GM18867 (cell line): ENCODE data around the gene UBL7.
"Not testable (repeated sequence)": the region's sequence is repeated elsewhere in the genome, so short reads cannot be mapped to it uniquely, and the experiment has no call there.

ENCODE experiments used
- ATAC-seq: cut with Tn5 transposase; IDR thresholded peaks from one replicate; pipeline ENCODE4 v1.9.1; 2021; ENCODE audit warnings: mild to moderate bottlenecking, moderate library complexity; ENCODE audit not compliant: unreplicated experiment

The UBL7 gene

GRCh38 chr15:74464897-74465296, 3.9 kb upstream of the UBL7 start:
- ATAC-seq = no peak

DNA sequence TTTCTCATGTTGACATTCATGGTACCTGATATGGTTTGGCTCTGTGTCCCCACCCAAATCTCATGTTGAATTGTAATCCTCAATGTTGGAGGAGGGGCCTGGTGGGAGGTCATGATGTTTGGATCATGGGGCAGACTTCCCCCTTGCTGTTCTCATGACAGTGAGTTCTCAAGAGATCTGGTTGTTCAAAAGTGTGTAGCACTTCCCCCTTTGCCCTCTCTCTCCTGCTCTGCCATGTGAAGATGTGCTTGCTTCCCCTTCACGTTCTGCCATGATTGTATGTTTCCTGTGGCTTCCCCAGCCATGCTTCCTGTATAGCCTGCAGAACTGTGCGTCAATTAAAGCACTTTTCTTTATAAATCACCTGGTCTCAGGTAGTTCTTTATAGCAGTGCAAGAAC, 3.3 kb upstream of the UBL7 start:
- ATAC-seq = no peak

DNA sequence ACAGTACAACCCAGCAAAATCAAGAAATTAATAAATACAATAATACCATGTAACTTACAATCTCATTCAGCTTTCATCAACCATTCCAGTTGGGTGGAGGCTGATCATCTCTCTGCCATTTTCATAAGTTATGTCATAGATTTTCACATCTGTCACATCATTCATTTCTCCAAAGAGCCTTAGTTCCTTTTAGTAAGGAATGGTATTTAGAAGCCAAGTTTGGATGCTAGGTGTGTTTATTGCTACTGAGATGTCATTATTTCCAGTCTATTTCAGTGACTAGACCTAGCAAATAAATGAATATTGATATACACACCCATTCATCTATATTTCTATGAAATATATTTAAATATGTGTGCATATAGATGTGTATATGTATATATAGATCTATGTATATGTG, 2.7 kb upstream of the UBL7 start:
- ATAC-seq = no peak

DNA sequence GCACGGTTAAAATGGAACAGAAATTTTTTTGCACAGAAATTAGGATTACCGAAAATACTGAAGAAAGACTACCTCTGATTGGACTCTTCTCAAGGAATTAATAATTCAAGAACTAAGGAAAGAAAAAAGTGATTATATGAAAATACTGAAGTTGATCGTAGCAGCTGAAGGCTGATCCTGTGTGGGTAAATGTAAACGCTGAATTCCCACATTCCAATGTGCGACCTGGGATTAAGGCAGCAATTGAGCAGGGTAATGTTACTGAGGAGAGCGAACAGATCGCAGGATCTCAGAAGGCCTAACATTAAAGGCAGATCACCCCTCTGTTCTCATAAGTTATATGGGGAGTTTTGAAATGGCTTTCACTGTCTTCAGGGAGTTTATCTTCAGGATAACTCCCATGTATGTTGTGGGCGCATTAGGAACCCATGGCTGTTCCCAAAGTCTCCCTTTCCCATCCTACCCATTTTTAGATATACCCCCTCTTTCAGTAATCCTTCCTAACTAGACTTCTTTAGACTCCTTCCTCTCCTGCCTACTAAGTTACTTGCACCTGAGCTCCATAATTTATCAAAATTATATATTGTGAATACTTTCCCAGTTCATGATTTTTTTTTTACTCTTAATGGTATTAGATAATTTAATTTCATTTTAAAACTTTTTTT, 1.0 kb upstream of the UBL7 start:
- no peak for ATAC-seq

GRCh38 chr15:74460298-74460697, 662 bp downstream of the UBL7 start:
- no peak for ATAC-seq

GRCh38 chr15:74459798-74460197, 1.2 kb downstream of the UBL7 start:
- ATAC-seq = not testable (repeated sequence)

- ATAC-seq = no peak
Measured at GRCh38 chr15:74458473-74458872, 2.5 kb downstream of the UBL7 start.

DNA sequence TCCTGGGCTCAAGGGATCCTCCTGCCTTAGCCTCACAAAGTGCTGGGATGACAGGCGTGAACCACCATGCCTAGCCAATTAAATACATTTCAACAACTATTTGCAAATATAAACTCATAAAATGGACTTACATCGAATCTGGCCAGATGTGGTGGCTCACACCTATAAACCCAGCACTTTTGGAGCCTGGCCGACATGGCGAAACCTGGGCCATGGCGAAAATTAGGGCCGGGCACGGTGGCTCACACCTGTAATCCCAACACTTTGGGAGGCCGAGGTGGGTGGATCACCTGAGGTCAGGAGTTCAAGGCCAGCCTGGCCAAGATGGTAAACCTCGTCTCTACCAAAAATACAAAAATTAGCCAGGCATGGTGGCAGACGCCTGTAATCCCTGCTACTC, 3.9 kb downstream of the UBL7 start:
- ATAC-seq = not testable (repeated sequence)

DNA sequence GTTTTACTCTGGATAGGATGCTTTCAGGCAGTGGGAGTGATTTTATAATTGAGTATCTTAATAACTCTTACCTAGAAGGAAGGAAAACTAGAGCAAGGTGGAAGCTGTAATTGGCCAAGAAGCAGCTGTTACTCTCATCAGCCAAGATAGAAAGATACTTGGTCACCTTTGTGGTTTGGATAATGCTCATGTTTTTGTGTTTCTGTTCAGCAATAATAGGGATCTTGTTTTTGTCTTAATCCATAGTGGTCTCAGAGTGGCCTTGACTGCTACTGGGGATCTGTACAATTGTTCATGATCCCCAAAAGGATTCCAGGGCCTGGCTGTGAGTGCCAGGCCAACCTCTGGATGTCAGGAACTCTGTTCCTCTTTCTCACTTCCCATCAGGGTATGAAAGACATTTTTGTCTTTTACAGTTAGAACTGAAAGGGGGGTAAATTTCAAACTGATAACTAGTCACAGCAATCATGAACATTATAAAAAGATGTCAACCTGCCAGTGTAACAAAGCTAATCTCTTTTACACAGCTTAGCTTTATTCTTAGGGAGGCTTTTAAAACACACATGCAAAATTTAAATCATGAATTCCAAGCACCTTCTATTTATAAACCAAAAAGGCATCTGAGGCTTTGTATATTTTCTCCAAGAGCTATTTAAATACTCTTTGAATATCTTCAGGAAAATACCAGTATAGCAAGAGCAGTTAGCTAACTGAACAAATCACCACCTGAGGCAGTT, 6.0 kb downstream of the UBL7 start:
- no peak for ATAC-seq

- no peak for ATAC-seq
Measured at GRCh38 chr15:74453925-74454763, 6.8 kb downstream of the UBL7 start.

- no peak for ATAC-seq
Measured at GRCh38 chr15:74451861-74452835, 8.8 kb downstream of the UBL7 start.

- no peak for ATAC-seq
Measured at GRCh38 chr15:74451322-74451721, 9.6 kb downstream of the UBL7 start.

DNA sequence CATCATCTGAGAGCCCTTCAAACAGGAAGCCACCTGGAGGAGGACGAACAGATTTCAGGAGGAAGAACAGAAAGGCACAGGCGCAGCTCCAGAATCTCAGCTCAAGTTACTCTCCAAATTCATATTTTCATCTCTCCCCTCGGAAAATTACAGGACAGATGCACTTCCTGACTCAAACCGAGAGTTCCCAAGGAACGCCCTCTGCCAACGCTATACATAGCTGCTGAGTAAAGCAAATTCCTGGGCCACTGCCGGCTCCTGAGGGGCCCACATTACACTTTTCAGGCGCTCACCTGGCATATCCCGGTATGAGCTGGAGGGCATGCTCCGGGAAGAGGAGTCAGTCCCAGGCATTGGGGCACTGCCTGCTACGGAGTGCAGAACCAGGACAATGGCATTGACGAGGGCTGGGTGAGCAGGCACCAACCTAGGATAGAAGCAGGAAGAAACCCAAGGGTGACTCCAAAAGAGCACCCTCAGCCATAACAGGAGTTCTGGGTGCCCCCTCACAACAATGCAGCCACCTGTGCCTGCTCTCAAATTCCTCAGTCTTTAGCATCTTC, 11.2 kb downstream of the UBL7 start:
- no peak for ATAC-seq

GRCh38 chr15:74449095-74449494, 11.9 kb downstream of the UBL7 start:
- ATAC-seq = no peak

GRCh38 chr15:74445816-74446763, 14.9 kb downstream of the UBL7 start:
- ATAC-seq = no peak

GRCh38 chr15:74444106-74445062, 16.6 kb downstream of the UBL7 start:
- ATAC-seq = no peak

- no peak for ATAC-seq
Measured at GRCh38 chr15:74443100-74443909, 17.7 kb downstream of the UBL7 start.
